ENCODE data around the gene ATP4B.

DNA sequence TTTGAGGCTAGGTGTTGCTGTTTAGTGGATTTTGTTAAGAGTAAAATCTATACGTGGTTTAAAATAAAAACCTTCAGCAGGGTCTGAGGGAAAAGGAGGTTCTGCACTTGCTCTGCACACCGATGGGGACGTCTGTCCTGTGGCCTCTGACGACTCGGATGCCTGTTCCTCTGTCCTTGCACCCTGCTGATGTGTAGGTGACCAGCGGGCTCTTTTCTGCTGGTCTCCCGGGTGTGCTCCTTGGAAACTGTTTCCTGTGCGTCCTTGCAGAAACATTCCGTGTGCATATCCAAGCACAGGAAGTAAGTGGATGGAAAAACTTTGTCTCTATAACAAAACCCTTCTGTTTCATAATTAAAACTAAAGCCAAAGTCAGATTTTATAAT, 3.8 kb downstream of the ATP4B start:
- TF ChIP-seq, protein P1, sequence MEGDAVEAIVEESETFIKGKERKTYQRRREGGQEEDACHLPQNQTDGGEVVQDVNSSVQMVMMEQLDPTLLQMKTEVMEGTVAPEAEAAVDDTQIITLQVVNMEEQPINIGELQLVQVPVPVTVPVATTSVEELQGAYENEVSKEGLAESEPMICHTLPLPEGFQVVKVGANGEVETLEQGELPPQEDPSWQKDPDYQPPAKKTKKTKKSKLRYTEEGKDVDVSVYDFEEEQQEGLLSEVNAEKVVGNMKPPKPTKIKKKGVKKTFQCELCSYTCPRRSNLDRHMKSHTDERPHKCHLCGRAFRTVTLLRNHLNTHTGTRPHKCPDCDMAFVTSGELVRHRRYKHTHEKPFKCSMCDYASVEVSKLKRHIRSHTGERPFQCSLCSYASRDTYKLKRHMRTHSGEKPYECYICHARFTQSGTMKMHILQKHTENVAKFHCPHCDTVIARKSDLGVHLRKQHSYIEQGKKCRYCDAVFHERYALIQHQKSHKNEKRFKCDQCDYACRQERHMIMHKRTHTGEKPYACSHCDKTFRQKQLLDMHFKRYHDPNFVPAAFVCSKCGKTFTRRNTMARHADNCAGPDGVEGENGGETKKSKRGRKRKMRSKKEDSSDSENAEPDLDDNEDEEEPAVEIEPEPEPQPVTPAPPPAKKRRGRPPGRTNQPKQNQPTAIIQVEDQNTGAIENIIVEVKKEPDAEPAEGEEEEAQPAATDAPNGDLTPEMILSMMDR (IDR thresholded peaks at IDR 0.05) = no peak
- TF ChIP-seq POLR2A (IDR thresholded peaks at IDR 0.05) = no peak
